OCI-LY1 (cell line): ENCODE measurements around the gene ACOD1.

Experiments
- H2AFZ ChIP-seq: fragments of 200-600 bp; sonication (generic), shearing (Covaris generic); 2 replicates; pipeline ENCODE4 v1.6.0; 2014; ENCODE audit warnings: antibody characterized with exemption, mild to moderate bottlenecking, low read length
- H3F3A ChIP-seq: fragments of 200-600 bp; sonication (generic), shearing (Covaris generic); 2 replicates; pipeline ENCODE4 v1.6.0; 2014; ENCODE audit warnings: mild to moderate bottlenecking, antibody characterized with exemption, low read length, moderate library complexity; ENCODE audit not compliant: insufficient read depth
- H3K27ac ChIP-seq: fragments of 200-600 bp; sonication (generic); 2 replicates; pipeline ENCODE4 v1.5.1; 2014; ENCODE audit warnings: low read length, mixed run types, mild to moderate bottlenecking, low read depth; ENCODE audit not compliant: poor library complexity, severe bottlenecking
- H3K27me3 ChIP-seq: fragments of 200-600 bp; sonication (generic); 2 replicates; pipeline ENCODE4 v1.6.0; 2014; ENCODE audit warnings: antibody characterized with exemption, mild to moderate bottlenecking, low read length, moderate library complexity; ENCODE audit not compliant: insufficient read depth
- H3K36me3 ChIP-seq: fragments of 200-600 bp; sonication (generic); 2 replicates; pipeline ENCODE4 v1.6.1; 2014; ENCODE audit warnings: mild to moderate bottlenecking, antibody characterized with exemption, low read length, moderate library complexity, mixed read lengths; ENCODE audit not compliant: insufficient read depth
- H3K4me1 ChIP-seq: fragments of 200-600 bp; sonication (generic); 2 replicates; pipeline ENCODE4 v1.5.1; 2014; ENCODE audit warnings: mild to moderate bottlenecking, low read length, moderate library complexity; ENCODE audit not compliant: insufficient read depth, severe bottlenecking
- H3K4me2 ChIP-seq: fragments of 200-600 bp; sonication (generic), shearing (Covaris generic); 2 replicates; pipeline ENCODE4 v1.6.1; 2014; ENCODE audit warnings: low read length
- H3K4me3 ChIP-seq: fragments of 200-600 bp; sonication (generic); 2 replicates; pipeline ENCODE4 v1.5.1; 2014; ENCODE audit warnings: low read length, low read depth, mild to moderate bottlenecking, mixed read lengths; ENCODE audit not compliant: poor library complexity, severe bottlenecking
- H3K79me2 ChIP-seq: fragments of 200-600 bp; shearing (Covaris generic); 2 replicates; pipeline ENCODE4 v1.6.1; 2016; ENCODE audit warnings: mixed run types, low read length, mixed read lengths; ENCODE audit not compliant: insufficient read depth
- H3K9ac ChIP-seq: fragments of 200-600 bp; sonication (generic), shearing (Covaris generic); 2 replicates; pipeline ENCODE4 v1.6.1; 2014; ENCODE audit warnings: mild to moderate bottlenecking, low read length, mixed read lengths
- H3K9me2 ChIP-seq: fragments of 200-600 bp; sonication (generic), shearing (Covaris generic); 2 replicates; pipeline ENCODE4 v1.6.1; 2014; ENCODE audit warnings: low read depth, mild to moderate bottlenecking, low read length, mixed read lengths
- H3K9me3 ChIP-seq: fragments of 200-600 bp; shearing (Covaris generic); 2 replicates; pipeline ENCODE4 v1.6.1; 2014; ENCODE audit warnings: low read length, mixed read lengths
- H4K20me1 ChIP-seq: fragments of 200-600 bp; sonication (generic), shearing (Covaris generic); 2 replicates; pipeline ENCODE4 v1.6.0; 2016; ENCODE audit warnings: mild to moderate bottlenecking, low read length; ENCODE audit not compliant: insufficient read depth
- CTCF ChIP-seq: fragments of 200-600 bp; sonication (generic), shearing (Covaris generic); IDR thresholded peaks from 2 replicates; pipeline ENCODE4 v1.5.1; 2017; ENCODE audit warnings: mild to moderate bottlenecking, antibody characterized with exemption, low read length, moderate library complexity, mixed read lengths
- EZH2 ChIP-seq: fragments of 200-600 bp; sonication (generic), shearing (Covaris generic); IDR thresholded peaks from 2 replicates; pipeline ENCODE4 v1.8.0; 2017; ENCODE audit warnings: borderline replicate concordance, mixed run types, mild to moderate bottlenecking, antibody characterized with exemption, low read length, moderate library complexity, mixed read lengths

The ACOD1 gene

GRCh38 chr13:76967031-76967430 lies 18.7 kb downstream of the ACOD1 start:
- Histone ChIP-seq H3K4me2 (no peak overlapping the region), H3K4me1 (no peaks in the 10 kb centered on the region), H3K27me3 (no peaks in the 10 kb centered on the region), H4K20me1 (no peaks in the 10 kb centered on the region), H3K9ac (no peak overlapping the region), H3K9me2 (no peaks in the 10 kb centered on the region), H2AFZ (no peak overlapping the region), H3K27ac (no peak overlapping the region), H3F3A (no peaks in the 10 kb centered on the region), H3K9me3 (no peaks in the 10 kb centered on the region), H3K36me3 (no peaks in the 10 kb centered on the region), H3K4me3 (no peak overlapping the region), H3K79me2 (no peaks in the 10 kb centered on the region)
- TF ChIP-seq CTCF, result no peak
- no peak for TF ChIP-seq EZH2

- H3K27ac ChIP-seq, result no peak overlapping the region
- H3K4me3 ChIP-seq, result no peak overlapping the region
- H2AFZ ChIP-seq, result no peak overlapping the region
- H3K27me3 ChIP-seq, result no peaks in the 10 kb centered on the region
- TF ChIP-seq CTCF (no peak), EZH2 (no peak)
- no peaks in the 10 kb centered on the region for H3F3A ChIP-seq
- no peaks in the 10 kb centered on the region for H3K4me1 ChIP-seq
- H3K79me2 ChIP-seq, result no peaks in the 10 kb centered on the region
- H3K9ac ChIP-seq, result no peak overlapping the region
- H3K4me2 ChIP-seq, result no peak overlapping the region
- no peaks in the 10 kb centered on the region for H4K20me1 ChIP-seq
- no peaks in the 10 kb centered on the region for H3K9me3 ChIP-seq
- no peaks in the 10 kb centered on the region for H3K36me3 ChIP-seq
- H3K9me2 ChIP-seq, result no peaks in the 10 kb centered on the region
Observed at GRCh38 chr13:76968041-76968440, 19.7 kb downstream of the ACOD1 start.

GRCh38 chr13:76969488-76970365 lies 21.4 kb downstream of the ACOD1 start:
- H3K4me2 ChIP-seq, result no peak overlapping the region
- no peaks in the 10 kb centered on the region for H3K27me3 ChIP-seq
- H2AFZ ChIP-seq, result no peak overlapping the region
- H3K9me2 ChIP-seq, result no peaks in the 10 kb centered on the region
- TF ChIP-seq CTCF, result no peak
- TF ChIP-seq EZH2, result no peak
- no peaks in the 10 kb centered on the region for H3F3A ChIP-seq
- H3K4me3 ChIP-seq, result no peak overlapping the region
- no peaks in the 10 kb centered on the region for H3K36me3 ChIP-seq
- no peaks in the 10 kb centered on the region for H4K20me1 ChIP-seq
- no peak overlapping the region for H3K27ac ChIP-seq
- H3K4me1 ChIP-seq, result no peaks in the 10 kb centered on the region
- no peaks in the 10 kb centered on the region for H3K79me2 ChIP-seq
- H3K9ac ChIP-seq, result no peak overlapping the region
- H3K9me3 ChIP-seq, result no peaks in the 10 kb centered on the region
